HUES48 (cell line): ENCODE measurements around the gene SLC19A1.
"Not testable (repeated sequence)": the region's sequence is repeated elsewhere in the genome, so short reads cannot be mapped to it uniquely, and the experiment has no call there.

Experiments used
- H3K27ac ChIP-seq: one replicate; pipeline ENCODE4 v1.7.0; 2013; ENCODE audit warnings: low read depth, low read length, inconsistent platforms
- H3K27me3 ChIP-seq: 2 replicates; pipeline ENCODE4 v1.6.1; 2013; ENCODE audit warnings: mild to moderate bottlenecking, low read length; ENCODE audit not compliant: control insufficient read depth, insufficient read depth
- H3K36me3 ChIP-seq: 2 replicates; pipeline ENCODE4 v1.6.1; 2013; ENCODE audit warnings: low read length; ENCODE audit not compliant: control insufficient read depth, insufficient read depth
- H3K4me1 ChIP-seq: 2 replicates; pipeline ENCODE4 v1.6.1; 2013; ENCODE audit warnings: mild to moderate bottlenecking, low read length; ENCODE audit not compliant: control insufficient read depth, insufficient read depth
- H3K4me3 ChIP-seq: 2 replicates; pipeline ENCODE4 v1.5.1; 2013; ENCODE audit warnings: mild to moderate bottlenecking, low read depth, low read length
- H3K9ac ChIP-seq: 2 replicates; pipeline ENCODE4 v1.6.1; 2013; ENCODE audit warnings: mild to moderate bottlenecking, low read depth, low read length, moderate library complexity
- H3K9me3 ChIP-seq: 2 replicates; pipeline ENCODE4 v1.6.1; 2013; ENCODE audit warnings: low read length; ENCODE audit not compliant: control insufficient read depth, insufficient read depth

SLC19A1 gene

DNA sequence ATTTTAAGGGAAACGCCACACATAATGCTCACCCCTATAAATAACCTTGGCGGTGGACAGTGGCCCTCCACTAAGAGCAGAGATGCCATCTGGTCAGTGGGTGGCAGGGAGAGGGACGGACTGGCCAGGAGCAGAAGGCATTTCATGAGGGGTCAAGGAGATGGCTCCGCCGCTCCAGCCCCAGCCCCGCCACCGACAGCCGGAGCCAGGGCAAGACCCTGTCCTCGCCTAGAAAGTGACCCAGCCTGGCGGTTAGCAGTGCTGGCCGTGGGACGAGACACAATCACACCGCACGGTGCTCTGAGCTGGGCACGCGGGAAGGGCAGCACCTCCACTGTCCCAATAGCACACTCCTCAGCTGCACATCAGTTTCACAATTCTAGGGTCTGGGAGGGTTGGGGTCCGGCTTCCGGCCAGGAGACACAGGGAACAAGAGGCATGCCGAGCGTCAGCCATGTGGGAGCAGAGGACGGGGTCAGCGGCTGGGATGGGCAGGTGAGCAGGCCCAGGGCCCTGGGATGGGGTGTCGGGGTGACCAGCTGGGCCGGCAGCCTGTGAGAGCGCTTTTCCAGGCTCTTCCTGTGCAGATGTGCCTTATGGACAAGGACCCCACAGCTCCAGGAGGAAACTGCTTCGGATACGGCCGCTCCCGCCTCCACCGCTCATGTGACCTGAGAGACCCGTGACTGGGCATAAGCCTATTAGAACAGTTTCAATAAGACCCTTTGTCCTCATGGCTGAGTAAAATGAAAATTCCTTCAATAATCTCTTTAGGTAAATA, 5.7 kb downstream of the SLC19A1 start:
- H3K9ac ChIP-seq, result no peak overlapping the region
- H3K4me1 ChIP-seq, result 0 out of 2 replicates have a peak, but pooled peaks cover 4% of the 10 kb centered on the region
- H3K27me3 ChIP-seq, result no peaks in the 10 kb centered on the region
- no peaks in the 10 kb centered on the region for H3K9me3 ChIP-seq
- H3K36me3 ChIP-seq, result peaks cover 25% of the 10 kb centered on the region
- H3K27ac ChIP-seq, result no peak overlapping the region
- H3K4me3 ChIP-seq, result no peak overlapping the region

DNA sequence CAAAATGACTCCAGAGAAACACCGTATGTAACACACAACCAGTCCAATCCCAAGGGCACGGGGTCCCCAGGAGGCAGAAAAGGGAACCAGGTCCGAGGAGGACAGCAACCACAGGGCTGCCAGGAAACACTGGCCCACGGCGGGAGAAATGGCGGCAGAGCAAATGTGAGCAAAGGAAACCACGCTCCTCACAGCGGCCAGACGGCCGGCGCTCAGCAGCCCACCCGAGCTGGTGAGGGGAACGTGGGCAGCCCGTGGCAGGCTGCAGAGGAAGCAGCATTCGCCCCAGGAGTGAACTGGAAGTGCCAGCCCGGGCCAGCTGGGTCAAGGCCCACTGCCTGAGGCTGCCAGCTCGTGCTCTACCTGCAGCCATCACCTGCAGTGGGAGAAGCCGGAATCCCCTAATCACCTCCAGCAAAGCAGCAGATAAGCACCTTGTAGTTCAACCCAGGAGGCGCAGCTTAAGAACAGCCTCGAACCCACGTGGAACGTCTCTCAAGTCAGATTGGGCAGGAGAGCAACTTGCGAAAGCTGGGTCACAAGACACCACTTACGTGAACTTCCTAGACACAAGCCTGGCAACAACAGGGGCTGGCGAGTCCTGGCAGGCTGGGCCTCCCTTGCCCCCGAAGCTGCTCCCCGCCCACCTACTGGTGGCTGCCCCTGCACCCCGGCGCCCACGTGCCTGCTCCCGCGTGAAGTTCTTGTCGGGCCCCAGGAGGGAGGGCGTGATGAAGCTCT, 6.7 kb downstream of the SLC19A1 start:
- Histone ChIP-seq H3K9ac (no peak overlapping the region), H3K4me1 (no peaks in the 10 kb centered on the region), H3K36me3 (peaks cover 28% of the 10 kb centered on the region)

GRCh38 chr21:45534636-45535331, 7.5 kb downstream of the SLC19A1 start:
- Histone ChIP-seq H3K27ac (no peak overlapping the region), H3K36me3 (peaks cover 35% of the 10 kb centered on the region), H3K27me3 (no peaks in the 10 kb centered on the region), H3K9ac (no peak overlapping the region), H3K4me3 (no peak overlapping the region), H3K4me1 (no peaks in the 10 kb centered on the region), H3K9me3 (no peaks in the 10 kb centered on the region)

More for the DNA sequence above, 6.7 kb downstream of the SLC19A1 start:
- no peaks in the 10 kb centered on the region for H3K9me3 ChIP-seq
- no peak overlapping the region for H3K4me3 ChIP-seq
- H3K27ac ChIP-seq, result no peak overlapping the region
- H3K27me3 ChIP-seq, result no peaks in the 10 kb centered on the region

GRCh38 chr21:45533846-45534635, 8.2 kb downstream of the SLC19A1 start:
- no peaks in the 10 kb centered on the region for H3K4me1 ChIP-seq
- no peak overlapping the region for H3K9ac ChIP-seq
- peaks cover 43% of the 10 kb centered on the region for H3K36me3 ChIP-seq
- H3K27me3 ChIP-seq, result no peaks in the 10 kb centered on the region
- no peaks in the 10 kb centered on the region for H3K9me3 ChIP-seq
- H3K4me3 ChIP-seq, result no peak overlapping the region
- H3K27ac ChIP-seq, result no peak overlapping the region

- Histone ChIP-seq H3K27ac (no peak overlapping the region), H3K4me1 (no peaks in the 10 kb centered on the region), H3K27me3 (no peaks in the 10 kb centered on the region), H3K36me3 (peaks cover 48% of the 10 kb centered on the region), H3K9ac (no peak overlapping the region), H3K4me3 (no peak overlapping the region), H3K9me3 (no peaks in the 10 kb centered on the region)
Measured at GRCh38 chr21:45533361-45533845, 8.8 kb downstream of the SLC19A1 start.

GRCh38 chr21:45532826-45533360, 9.3 kb downstream of the SLC19A1 start:
- no peaks in the 10 kb centered on the region for H3K4me1 ChIP-seq
- H3K27ac ChIP-seq, result no peak overlapping the region
- H3K27me3 ChIP-seq, result no peaks in the 10 kb centered on the region
- no peaks in the 10 kb centered on the region for H3K9me3 ChIP-seq
- no peak overlapping the region for H3K4me3 ChIP-seq
- H3K9ac ChIP-seq, result no peak overlapping the region
- H3K36me3 ChIP-seq, result peaks cover 48% of the 10 kb centered on the region

GRCh38 chr21:45531393-45532215, 10.6 kb downstream of the SLC19A1 start:
- Histone ChIP-seq H3K4me3 (no peak overlapping the region), H3K4me1 (no peaks in the 10 kb centered on the region), H3K9me3 (no peaks in the 10 kb centered on the region), H3K27me3 (no peaks in the 10 kb centered on the region), H3K36me3 (peaks cover 40% of the 10 kb centered on the region), H3K27ac (no peak overlapping the region), H3K9ac (no peak overlapping the region)

GRCh38 chr21:45531114-45531392, 11.2 kb downstream of the SLC19A1 start:
- H3K4me1 ChIP-seq, H3K9ac ChIP-seq, H3K27me3 ChIP-seq, H3K4me3 ChIP-seq, H3K9me3 ChIP-seq, H3K27ac ChIP-seq: not testable (repeated sequence)
- H3K36me3 ChIP-seq, result peaks cover 35% of the 10 kb centered on the region

GRCh38 chr21:45530423-45531113, 11.7 kb downstream of the SLC19A1 start:
- no peak overlapping the region for H3K9ac ChIP-seq
- no peaks in the 10 kb centered on the region for H3K9me3 ChIP-seq
- no peak overlapping the region for H3K27ac ChIP-seq
- no peaks in the 10 kb centered on the region for H3K4me1 ChIP-seq
- peaks cover 32% of the 10 kb centered on the region for H3K36me3 ChIP-seq
- H3K4me3 ChIP-seq, result no peak overlapping the region
- no peaks in the 10 kb centered on the region for H3K27me3 ChIP-seq
